ENCODE data around the gene MCF2L2. TPM values are rescaled to one million over a fixed set of nuclear protein-coding genes. Genes with fewer than 3 reads are reported as not detected.

Gene MCF2L2
- total and polyA plus RNA-seq, 2 donors (not counting 3 experiments of a cell fraction or from before 2014, with no cell fraction given), result 0.15 to 1.1 TPM

DNA sequence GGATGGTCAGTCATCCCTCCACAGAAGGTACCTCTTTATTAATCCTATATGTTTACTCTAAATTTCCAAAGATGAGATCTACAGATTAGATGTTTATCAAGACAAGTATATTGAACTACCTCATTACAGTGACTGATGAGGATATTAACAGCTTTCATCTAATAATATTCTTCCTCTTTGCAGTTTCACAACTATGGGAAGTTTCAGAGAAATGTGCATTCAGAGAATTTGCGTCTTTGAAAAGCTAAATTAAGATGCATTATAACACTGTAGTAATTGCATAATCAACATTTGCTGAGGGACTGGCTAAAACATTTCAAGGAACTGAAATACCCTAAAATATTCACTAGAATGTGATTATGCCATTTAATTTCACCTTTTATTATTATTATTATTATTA lies 46.7 kb downstream of the MCF2L2 start:
- no peak for FAIRE-seq
- Histone ChIP-seq H3K9me1 (replicated peaks; ENCODE audit: control insufficient read depth, extremely low read depth, insufficient read depth, low read length) (no peaks in the 10 kb centered on the region), H3K27ac (ENCODE audit: insufficient read depth, low read depth, low read length) (no peak overlapping the region), H3K9me3 (replicated peaks; ENCODE audit: control insufficient read depth, insufficient read depth, low read length) (no peaks in the 10 kb centered on the region), H2AFZ (ENCODE audit: low read depth, low read length) (no peak overlapping the region), H3K27me3 (ENCODE audit: control insufficient read depth in 2 of 2, insufficient read depth in 2 of 2, low read length in 2 of 2) (no peaks in the 10 kb centered on the region), H3K9ac (replicated peaks; ENCODE audit: extremely low read depth, insufficient read depth, low read length) (no peak overlapping the region), H3K4me3 (replicated peaks in 1 of 3; ENCODE audit: insufficient read depth in 1 of 3, low read depth in 1 of 3, low read length in 3 of 3) (no peak overlapping the region), H3K4me2 (ENCODE audit: insufficient read depth, low read length) (no peak overlapping the region), H3K4me1 (ENCODE audit: control insufficient read depth, extremely low read depth, insufficient read depth, low read length) (no peaks in the 10 kb centered on the region), H4K20me1 (replicated peaks; ENCODE audit: control insufficient read depth, extremely low read depth, insufficient read depth, low read length) (no peaks in the 10 kb centered on the region), H3K36me3 (ENCODE audit: control insufficient read depth in 2 of 2, extremely low read depth in 1 of 2, insufficient read depth in 2 of 2, low read length in 2 of 2) (no peaks in the 10 kb centered on the region), H3K79me2 (ENCODE audit: control insufficient read depth, insufficient read depth, low read length) (no peaks in the 10 kb centered on the region)
- intact Hi-C loops (cut with micrococcal nuclease) (loop anchor here (1.0 to 2.0 kb wide), 5 partner anchors 53 to 259 kb away; partner anchors contain the start of gene B3GNT5), dilution Hi-C loops (cut with MboI; ENCODE audit: extremely low pct_ligation_motif_present, low sequenced_read_pairs) (no loop called here)
- CTCF ChIA-PET, result interaction anchor here (0.8 to 11.0 kb wide), 37 partner anchors 8 to 668 kb away, joined by 3 to 816 read pairs (median 4); partner anchors contain the start of gene B3GNT5
- POLR2A ChIA-PET, result interaction anchor here (1.0 kb wide), 1 partner anchor 96 kb away, joined by 3 read pairs; no protein-coding TSS in a partner anchor
- no peak for DNase-seq (ENCODE audit: low read depth, low spot score)
- TF ChIP-seq, protein P1, sequence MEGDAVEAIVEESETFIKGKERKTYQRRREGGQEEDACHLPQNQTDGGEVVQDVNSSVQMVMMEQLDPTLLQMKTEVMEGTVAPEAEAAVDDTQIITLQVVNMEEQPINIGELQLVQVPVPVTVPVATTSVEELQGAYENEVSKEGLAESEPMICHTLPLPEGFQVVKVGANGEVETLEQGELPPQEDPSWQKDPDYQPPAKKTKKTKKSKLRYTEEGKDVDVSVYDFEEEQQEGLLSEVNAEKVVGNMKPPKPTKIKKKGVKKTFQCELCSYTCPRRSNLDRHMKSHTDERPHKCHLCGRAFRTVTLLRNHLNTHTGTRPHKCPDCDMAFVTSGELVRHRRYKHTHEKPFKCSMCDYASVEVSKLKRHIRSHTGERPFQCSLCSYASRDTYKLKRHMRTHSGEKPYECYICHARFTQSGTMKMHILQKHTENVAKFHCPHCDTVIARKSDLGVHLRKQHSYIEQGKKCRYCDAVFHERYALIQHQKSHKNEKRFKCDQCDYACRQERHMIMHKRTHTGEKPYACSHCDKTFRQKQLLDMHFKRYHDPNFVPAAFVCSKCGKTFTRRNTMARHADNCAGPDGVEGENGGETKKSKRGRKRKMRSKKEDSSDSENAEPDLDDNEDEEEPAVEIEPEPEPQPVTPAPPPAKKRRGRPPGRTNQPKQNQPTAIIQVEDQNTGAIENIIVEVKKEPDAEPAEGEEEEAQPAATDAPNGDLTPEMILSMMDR (IDR thresholded peaks at IDR 0.05; ENCODE audit: extremely low read depth in 1 of 2, insufficient read depth in 1 of 2, low read depth in 1 of 2, low read length in 2 of 2), result no peak
- no peak for TF ChIP-seq POLR2A (IDR thresholded peaks at IDR 0.05; ENCODE audit: low read depth, low read length)
- TF ChIP-seq MYC (IDR thresholded peaks at IDR 0.05; ENCODE audit: low read depth, low read length), result no peak
- TF ChIP-seq GATA2 (IDR thresholded peaks at IDR 0.05; ENCODE audit: insufficient read depth, insufficient read length, low read depth, low read length), result no peak
- TF ChIP-seq POLR2AphosphoS5 (IDR thresholded peaks at IDR 0.05; ENCODE audit: insufficient read depth, low read depth, low read length), result no peak
- TF ChIP-seq EZH2 (IDR thresholded peaks at IDR 0.05; ENCODE audit: borderline replicate concordance, low read depth, low read length, severe bottlenecking), result no peak
- TF ChIP-seq, protein P2, sequence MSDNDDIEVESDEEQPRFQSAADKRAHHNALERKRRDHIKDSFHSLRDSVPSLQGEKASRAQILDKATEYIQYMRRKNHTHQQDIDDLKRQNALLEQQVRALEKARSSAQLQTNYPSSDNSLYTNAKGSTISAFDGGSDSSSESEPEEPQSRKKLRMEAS (IDR thresholded peaks at IDR 0.05; ENCODE audit: insufficient read depth, insufficient read length), result no peak
- no peak for TF ChIP-seq JUN (IDR thresholded peaks at IDR 0.05; ENCODE audit: borderline replicate concordance, insufficient read depth, insufficient read length, low read depth)
- TF ChIP-seq FOS (IDR thresholded peaks at IDR 0.05; ENCODE audit: borderline replicate concordance, insufficient read depth, low read length), result no peak
- BruUV-seq (replicated peaks), result no TSS peak
